GM13977 (cell line): ENCODE measurements around the gene PDE3B.
"Not testable (repeated sequence)": the region's sequence is repeated elsewhere in the genome, so short reads cannot be mapped to it uniquely, and the experiment has no call there.

Experiments
- DNase-seq: peaks from one replicate; pipeline ENCODE4 v3.0.0; 2012; ENCODE audit warnings: low spot score
- in situ Hi-C: fragments of 300-500 bp; cut with MboI; formaldehyde crosslinking; loops from one replicate; pipeline ENCODE4 v1.12.0; 2022; ENCODE audit warnings: low sequenced_read_pairs, low pct_unique_long_range_greater_than_20kb, mixed read lengths, inconsistent platforms; ENCODE audit not compliant: unreplicated experiment
- TF ChIP-seq, protein P1 (sequence below): IDR thresholded peaks from 2 replicates; pipeline ENCODE4 v1.5.1; 2012; ENCODE audit warnings: mild to moderate bottlenecking, control low read depth; ENCODE audit not compliant: insufficient read depth; ENCODE audit errors: extremely low read depth, missing control alignments

PDE3B gene

DNA sequence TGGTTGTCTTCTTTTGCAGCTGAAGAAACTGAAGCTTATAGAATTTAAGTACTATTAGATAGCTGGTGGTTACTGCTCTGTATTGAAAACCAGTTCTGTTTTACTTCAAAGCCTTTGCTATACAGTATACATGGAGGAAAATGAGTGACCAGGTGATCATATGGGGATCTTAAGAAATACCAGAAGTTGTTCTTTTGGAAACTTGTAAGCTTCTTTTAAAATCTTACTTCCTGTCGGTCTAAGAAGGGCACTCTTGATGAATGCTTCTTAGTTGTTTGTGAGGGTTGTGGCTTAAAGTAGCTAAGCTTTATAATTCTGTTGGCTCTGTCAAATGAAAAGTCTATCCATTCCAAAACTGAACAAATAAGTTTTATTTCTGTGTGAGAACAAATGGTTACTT is 55.2 kb downstream of the PDE3B start:
- in situ Hi-C loops, result no loop called here
- no peak for DNase-seq
- TF ChIP-seq, protein P1, sequence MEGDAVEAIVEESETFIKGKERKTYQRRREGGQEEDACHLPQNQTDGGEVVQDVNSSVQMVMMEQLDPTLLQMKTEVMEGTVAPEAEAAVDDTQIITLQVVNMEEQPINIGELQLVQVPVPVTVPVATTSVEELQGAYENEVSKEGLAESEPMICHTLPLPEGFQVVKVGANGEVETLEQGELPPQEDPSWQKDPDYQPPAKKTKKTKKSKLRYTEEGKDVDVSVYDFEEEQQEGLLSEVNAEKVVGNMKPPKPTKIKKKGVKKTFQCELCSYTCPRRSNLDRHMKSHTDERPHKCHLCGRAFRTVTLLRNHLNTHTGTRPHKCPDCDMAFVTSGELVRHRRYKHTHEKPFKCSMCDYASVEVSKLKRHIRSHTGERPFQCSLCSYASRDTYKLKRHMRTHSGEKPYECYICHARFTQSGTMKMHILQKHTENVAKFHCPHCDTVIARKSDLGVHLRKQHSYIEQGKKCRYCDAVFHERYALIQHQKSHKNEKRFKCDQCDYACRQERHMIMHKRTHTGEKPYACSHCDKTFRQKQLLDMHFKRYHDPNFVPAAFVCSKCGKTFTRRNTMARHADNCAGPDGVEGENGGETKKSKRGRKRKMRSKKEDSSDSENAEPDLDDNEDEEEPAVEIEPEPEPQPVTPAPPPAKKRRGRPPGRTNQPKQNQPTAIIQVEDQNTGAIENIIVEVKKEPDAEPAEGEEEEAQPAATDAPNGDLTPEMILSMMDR, result no peak

DNA sequence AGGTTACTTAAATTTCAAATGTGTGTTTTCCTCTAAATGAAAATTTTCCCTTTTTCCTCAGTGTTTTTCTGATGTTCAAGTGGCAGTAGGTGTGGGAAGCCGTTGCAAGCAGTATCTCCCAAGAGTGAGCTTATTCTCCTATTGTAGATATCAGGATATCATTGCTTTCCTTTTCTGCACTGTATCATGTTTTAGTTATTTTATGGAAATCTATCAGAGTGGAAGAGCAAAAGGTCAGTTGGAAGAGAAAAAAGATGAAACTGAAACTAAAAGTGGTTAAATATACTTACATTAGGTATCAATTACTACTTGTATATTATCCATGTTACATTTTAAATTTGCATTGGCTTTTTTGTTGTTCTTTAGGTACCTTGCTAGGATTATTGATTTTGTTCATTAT is 57.0 kb downstream of the PDE3B start:
- DNase-seq, result no peak
- in situ Hi-C loops, result no loop called here
- TF ChIP-seq, protein P1, result no peak

DNA sequence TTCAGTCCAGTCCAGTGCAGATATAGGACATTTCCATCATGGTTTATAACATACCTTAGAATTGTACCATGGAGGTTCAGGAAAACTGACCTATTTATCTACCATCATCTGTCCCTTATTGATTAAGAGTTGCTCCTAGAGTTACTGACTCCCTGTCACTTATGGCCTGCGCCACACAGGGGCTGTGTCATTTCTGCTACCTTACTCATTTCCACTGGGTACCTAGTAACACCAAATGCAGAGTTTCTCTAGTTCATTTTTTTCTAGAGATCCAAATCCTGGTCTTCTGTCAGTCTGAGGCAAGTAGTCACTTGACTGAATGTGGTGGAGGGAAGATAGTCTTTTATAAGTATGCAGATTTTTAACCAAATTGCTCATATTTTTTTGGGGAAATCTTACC is 59.2 kb downstream of the PDE3B start:
- no peak for DNase-seq
- in situ Hi-C loops, result no loop called here
- TF ChIP-seq, protein P1, result no peak

DNA sequence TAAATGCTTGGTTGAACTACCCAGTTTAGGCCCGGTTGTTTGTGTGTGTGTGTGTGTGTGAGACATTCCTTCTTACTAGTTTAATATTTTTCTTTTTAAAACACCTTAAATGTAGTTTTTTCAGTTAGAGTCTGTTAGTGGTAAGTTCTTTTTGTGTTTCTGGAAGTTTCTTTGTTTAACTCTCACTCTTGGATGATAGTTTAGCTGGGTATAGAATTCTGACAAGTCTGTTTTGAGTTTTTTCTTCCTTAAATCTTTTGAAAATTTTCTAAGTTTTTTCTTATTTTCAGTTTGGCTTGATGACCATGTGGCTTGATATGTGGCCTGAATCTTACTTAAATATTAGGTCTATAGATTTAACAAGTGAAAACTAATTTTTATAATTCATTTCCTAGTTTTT is 60.1 kb downstream of the PDE3B start:
- in situ Hi-C loops, result no loop called here
- TF ChIP-seq, protein P1, result no peak
- no peak for DNase-seq

DNA sequence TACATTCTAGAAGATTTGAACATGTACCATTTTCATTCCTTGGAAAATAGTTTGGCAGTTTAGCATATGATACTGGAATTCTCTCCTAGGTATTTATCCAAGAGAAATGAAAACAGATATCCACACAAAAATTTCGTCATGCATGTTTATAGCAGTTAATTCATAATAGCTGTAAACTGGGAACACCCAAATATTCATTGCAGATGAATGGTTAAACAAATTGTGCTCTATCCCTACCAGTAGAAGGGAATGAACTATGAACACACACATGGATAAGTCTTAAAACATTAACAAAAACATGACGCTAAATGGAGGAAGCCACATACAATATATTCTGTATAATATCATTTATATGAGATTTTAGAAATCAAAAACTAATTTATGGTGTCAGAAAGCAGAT is 61.5 kb downstream of the PDE3B start:
- in situ Hi-C loops, result no loop called here

DNA sequence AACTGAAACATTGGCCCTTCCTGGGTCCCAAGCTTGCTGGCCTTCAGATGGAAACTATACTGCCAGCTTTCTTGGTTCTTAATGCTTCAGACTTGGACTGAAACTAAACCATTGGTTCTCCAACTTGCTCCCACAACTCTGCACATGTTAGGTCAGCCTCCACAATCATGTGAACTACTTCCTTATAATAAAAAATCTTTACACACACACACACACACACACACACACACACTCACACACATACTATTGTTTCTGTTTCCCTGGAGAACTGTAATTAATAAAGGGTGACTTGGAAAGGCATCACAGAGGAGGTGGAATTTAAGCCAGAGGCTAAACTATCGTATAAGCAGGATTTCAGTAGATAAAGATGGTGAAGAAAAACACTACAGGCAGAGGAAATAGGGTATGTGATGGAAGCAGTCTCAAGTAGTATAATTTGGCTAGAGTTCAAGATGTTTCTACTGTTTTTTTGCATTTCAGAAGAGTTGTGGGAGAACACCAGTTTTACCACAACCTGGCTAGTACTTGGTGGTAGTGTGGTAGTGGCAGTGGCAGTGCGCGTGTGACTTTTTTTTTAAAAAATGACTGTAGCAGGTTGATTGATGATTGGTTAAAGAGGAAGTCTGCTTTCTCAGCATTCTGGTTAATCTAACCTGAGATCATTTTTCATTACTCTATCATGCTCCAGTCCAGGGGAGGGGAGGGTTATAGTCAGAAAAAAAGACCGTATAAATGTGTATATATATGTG is 70.1 kb downstream of the PDE3B start:
- in situ Hi-C loops, result no loop called here
- TF ChIP-seq, protein P1, result no peak
- no peak for DNase-seq

More for the DNA sequence above, 61.5 kb downstream of the PDE3B start:
- no peak for DNase-seq
- TF ChIP-seq, protein P1, result no peak

DNA sequence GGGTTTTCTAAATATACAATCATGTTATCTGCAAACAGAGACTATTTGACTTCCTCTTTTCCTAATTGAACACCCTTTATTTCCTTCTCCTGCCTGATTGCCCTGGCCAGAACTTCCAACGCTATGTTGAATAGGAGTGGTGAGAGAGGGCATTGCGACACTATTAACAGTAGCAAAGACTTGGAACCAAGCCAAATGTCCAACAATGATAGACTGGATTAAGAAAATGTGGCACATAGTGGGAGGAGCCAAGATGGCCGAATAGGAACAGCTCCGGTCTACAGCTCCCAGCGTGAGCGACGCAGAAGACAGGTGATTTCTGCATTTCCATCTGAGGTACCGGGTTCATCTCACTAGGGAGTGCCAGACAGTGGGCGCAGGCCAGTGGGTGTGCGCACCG is 72.1 kb downstream of the PDE3B start:
- DNase-seq, in situ Hi-C loops: not testable (repeated sequence)
